Erythroblast (primary cell): ENCODE data around the gene MIB2.

Source experiments
- GATA1 ChIP-seq: IDR thresholded peaks from 2 replicates; pipeline ENCODE4 v1.6.1; 2011; ENCODE audit warnings: low read depth, mild to moderate bottlenecking, control low read depth, low read length, moderate library complexity
- POLR2A ChIP-seq: IDR thresholded peaks from 2 replicates; pipeline ENCODE4 v1.6.1; 2011; ENCODE audit warnings: mild to moderate bottlenecking, low read length

DNA sequence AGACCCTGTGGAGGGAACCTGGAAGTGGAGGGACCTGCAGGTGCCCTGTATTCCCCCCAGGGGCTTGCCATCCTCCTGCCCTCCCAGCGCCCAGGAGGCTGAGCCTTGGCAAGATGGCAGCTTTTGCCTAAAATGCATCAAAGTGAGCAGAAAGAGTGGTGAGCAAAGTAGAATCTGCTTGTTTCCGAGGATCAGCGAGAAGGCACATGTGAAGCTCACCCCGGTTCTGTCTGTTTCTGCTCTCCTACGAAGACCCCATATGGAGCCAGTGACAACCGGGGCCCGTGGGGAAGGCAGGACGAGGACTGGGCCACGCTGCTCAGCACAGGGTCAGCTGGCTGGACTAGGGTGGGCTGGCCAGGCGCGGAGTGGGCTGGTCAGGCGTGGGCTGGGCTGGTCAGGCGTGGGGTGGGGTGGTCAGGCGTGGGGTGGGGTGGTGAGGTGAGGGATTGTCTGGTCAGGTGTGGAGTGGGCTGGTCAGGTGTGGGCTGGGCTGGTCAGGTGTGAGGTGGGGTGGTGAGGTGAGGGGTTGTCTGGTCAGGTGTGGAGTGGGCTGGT is 10.2 kb upstream of the MIB2 start:
- TF ChIP-seq POLR2A: no peak
- TF ChIP-seq GATA1: no peak
